Right lobe of liver (tissue), 4 donors: ENCODE measurements around the gene RLF.

Experiments
- POLR2A ChIP-seq: fragments of 450-650 bp; IDR thresholded peaks from one replicate; pipeline ENCODE4 v1.6.1; 2017; ENCODE audit warnings: antibody characterized with exemption, mild to moderate bottlenecking
- TF ChIP-seq, protein P1 (sequence below), 4 donors: fragments of 200-600 bp in 3 of 4; fragments of 450-650 bp in 1 of 4; IDR thresholded peaks; one replicate each; pipeline versions ENCODE4 v1.5.1 to v1.8.0; 2016 to 2022; ENCODE audit warnings: antibody characterized with exemption in 4 of 4, mild to moderate bottlenecking in 2 of 4
- donor health status: DM: no; HTN: no; CAD: no.
- donor health status: DM: no; HTN: no; CAD: no.
- donor health status: DM: no; HTN: yes; CAD: no.

GRCh38 chr1:40155910-40156309 lies 5.3 kb upstream of the RLF start:
- TF ChIP-seq, protein P1, sequence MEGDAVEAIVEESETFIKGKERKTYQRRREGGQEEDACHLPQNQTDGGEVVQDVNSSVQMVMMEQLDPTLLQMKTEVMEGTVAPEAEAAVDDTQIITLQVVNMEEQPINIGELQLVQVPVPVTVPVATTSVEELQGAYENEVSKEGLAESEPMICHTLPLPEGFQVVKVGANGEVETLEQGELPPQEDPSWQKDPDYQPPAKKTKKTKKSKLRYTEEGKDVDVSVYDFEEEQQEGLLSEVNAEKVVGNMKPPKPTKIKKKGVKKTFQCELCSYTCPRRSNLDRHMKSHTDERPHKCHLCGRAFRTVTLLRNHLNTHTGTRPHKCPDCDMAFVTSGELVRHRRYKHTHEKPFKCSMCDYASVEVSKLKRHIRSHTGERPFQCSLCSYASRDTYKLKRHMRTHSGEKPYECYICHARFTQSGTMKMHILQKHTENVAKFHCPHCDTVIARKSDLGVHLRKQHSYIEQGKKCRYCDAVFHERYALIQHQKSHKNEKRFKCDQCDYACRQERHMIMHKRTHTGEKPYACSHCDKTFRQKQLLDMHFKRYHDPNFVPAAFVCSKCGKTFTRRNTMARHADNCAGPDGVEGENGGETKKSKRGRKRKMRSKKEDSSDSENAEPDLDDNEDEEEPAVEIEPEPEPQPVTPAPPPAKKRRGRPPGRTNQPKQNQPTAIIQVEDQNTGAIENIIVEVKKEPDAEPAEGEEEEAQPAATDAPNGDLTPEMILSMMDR (IDR thresholded peaks at IDR 0.05), result no peak
- no peak for TF ChIP-seq POLR2A
